Lower lobe of right lung (tissue), 2 donors: ENCODE measurements around the gene VWA8. TPM values are rescaled to one million over a fixed set of nuclear protein-coding genes. Genes with fewer than 3 reads are reported as not detected.

Source experiments
- ATAC-seq, 2 donors: fragments of 200-7000 bp; cut with Tn5 transposase; one replicate each; pipeline ENCODE4 v1.9.1; 2020 to 2022; ENCODE audit warnings: mild to moderate bottlenecking in 2 of 2, moderate library complexity in 2 of 2
- DNase-seq: peaks from one replicate; pipeline ENCODE4 v3.0.0-alpha.2; 2020
- H3K27ac ChIP-seq: fragments of 200-600 bp; one replicate; pipeline ENCODE4 v1.8.0; 2022
- H3K27me3 ChIP-seq: fragments of 200-600 bp; one replicate; pipeline ENCODE4 v1.8.0; 2022; ENCODE audit warnings: low read depth
- H3K36me3 ChIP-seq: fragments of 200-600 bp; one replicate; pipeline ENCODE4 v1.8.0; 2022; ENCODE audit warnings: mild to moderate bottlenecking
- H3K4me1 ChIP-seq: fragments of 200-600 bp; one replicate; pipeline ENCODE4 v1.8.0; 2022
- H3K4me3 ChIP-seq: fragments of 200-600 bp; one replicate; pipeline ENCODE4 v1.8.0; 2022; ENCODE audit warnings: mild to moderate bottlenecking
- H3K9me3 ChIP-seq: fragments of 200-600 bp; one replicate; pipeline ENCODE4 v1.8.0; 2022
- intact Hi-C: fragments of 100-400 bp; cut with DNase I; formaldehyde crosslinking; loops from one replicate; pipeline ENCODE4 v1.11.0; 2022
- total RNA-seq: library from RNA; stranded (reverse); fragmentation: NEBNext Ultra II Directional; extraction: Animal tissue kit (Norgen Biotek cat#: 25700); gene quantifications from one replicate; pipeline ENCODE4 v1.2.1, GENCODE V29; 2021
- TF ChIP-seq, protein P1 (sequence below): fragments of 200-600 bp; IDR thresholded peaks from one replicate; pipeline ENCODE4 v1.8.0; 2022; ENCODE audit warnings: antibody characterized with exemption, mild to moderate bottlenecking
- donor health status: DM: no; HTN: yes; CAD: no; lungs with severe emphysema.

The VWA8 gene
- total RNA-seq, 1 donor from 2014 or later: 18.2 TPM

DNA sequence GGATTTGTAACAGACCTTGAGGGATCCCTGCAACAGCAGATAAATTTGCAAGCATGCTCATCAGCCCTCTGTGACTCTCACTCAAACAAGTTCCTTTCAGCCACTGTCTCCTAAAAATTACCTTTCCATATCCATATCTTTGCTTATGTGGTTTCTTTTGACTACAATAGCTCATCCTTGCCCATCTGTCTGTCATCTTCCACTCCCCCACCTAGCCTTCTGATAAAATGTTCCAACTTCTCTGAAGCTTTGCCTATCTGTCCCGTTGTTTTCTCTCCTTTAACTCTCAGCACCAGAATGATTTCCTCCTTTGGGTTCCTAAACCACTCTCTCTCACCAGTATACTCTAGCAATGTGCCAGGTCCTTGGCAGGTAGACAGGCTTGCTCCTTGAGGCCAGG is 194.5 kb downstream of the VWA8 start:
- H3K4me1 ChIP-seq: no peaks in the 10 kb centered on the region

DNA sequence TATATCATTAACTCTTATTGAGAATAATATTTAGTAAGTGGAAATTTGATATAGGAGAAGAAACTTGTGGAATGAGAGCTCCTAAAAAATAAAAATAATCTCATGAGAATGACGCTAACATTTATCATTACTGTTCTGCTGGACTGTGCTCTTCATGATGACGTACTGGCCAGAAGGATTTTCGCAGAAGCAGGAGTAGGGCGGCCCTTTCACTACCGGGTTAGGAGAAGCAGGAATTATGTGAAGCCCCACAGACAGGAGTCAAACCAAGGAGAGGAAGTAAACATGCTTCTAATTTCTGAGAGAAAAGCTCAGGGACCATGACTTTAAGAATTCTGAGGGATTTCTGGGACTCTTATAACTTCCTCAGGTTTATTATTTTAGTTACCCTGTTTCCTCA is 195.1 kb downstream of the VWA8 start:
- H3K4me1 ChIP-seq: no peaks in the 10 kb centered on the region
- H3K36me3 ChIP-seq: no peaks in the 10 kb centered on the region
- DNase-seq (no peak), ATAC-seq (no peak)
- intact Hi-C loops: no loop called here
- no peaks in the 10 kb centered on the region for H3K9me3 ChIP-seq
- H3K27ac ChIP-seq: no peak overlapping the region
- no peaks in the 10 kb centered on the region for H3K27me3 ChIP-seq
- H3K4me3 ChIP-seq: no peak overlapping the region
- TF ChIP-seq, protein P1, sequence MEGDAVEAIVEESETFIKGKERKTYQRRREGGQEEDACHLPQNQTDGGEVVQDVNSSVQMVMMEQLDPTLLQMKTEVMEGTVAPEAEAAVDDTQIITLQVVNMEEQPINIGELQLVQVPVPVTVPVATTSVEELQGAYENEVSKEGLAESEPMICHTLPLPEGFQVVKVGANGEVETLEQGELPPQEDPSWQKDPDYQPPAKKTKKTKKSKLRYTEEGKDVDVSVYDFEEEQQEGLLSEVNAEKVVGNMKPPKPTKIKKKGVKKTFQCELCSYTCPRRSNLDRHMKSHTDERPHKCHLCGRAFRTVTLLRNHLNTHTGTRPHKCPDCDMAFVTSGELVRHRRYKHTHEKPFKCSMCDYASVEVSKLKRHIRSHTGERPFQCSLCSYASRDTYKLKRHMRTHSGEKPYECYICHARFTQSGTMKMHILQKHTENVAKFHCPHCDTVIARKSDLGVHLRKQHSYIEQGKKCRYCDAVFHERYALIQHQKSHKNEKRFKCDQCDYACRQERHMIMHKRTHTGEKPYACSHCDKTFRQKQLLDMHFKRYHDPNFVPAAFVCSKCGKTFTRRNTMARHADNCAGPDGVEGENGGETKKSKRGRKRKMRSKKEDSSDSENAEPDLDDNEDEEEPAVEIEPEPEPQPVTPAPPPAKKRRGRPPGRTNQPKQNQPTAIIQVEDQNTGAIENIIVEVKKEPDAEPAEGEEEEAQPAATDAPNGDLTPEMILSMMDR: no peak

More for the DNA sequence above, 194.5 kb downstream of the VWA8 start:
- intact Hi-C loops: no loop called here
- Histone ChIP-seq H3K9me3 (no peaks in the 10 kb centered on the region), H3K27ac (no peak overlapping the region), H3K4me3 (no peak overlapping the region), H3K27me3 (no peaks in the 10 kb centered on the region), H3K36me3 (no peaks in the 10 kb centered on the region)
- DNase-seq (no peak), ATAC-seq (no peak)
- TF ChIP-seq, protein P1: no peak

DNA sequence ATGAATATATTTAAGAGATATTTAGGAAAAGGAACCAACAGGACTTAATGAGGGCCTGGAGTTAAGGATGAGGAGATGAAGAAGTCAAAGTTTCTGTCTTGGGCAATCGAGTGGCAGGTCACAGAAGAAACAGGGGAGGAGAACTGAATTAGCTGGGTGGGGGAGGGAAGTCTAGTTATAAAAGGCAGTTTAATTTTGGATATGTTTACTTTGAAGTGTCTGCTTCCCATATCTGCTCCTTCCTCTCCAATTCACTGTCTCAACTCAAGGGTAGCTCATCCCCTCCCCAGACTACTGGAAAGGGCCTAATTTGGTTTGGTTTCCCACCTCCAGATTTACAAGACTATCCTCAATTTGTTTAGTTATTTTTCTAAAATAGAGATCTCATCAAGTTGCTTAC is 195.9 kb downstream of the VWA8 start:
- Histone ChIP-seq H3K27me3 (no peaks in the 10 kb centered on the region), H3K27ac (no peak overlapping the region), H3K36me3 (no peaks in the 10 kb centered on the region), H3K4me3 (no peak overlapping the region), H3K9me3 (no peaks in the 10 kb centered on the region), H3K4me1 (no peaks in the 10 kb centered on the region)
- TF ChIP-seq, protein P1: no peak
- intact Hi-C loops: no loop called here
- no peak for DNase-seq
- ATAC-seq: no peak

DNA sequence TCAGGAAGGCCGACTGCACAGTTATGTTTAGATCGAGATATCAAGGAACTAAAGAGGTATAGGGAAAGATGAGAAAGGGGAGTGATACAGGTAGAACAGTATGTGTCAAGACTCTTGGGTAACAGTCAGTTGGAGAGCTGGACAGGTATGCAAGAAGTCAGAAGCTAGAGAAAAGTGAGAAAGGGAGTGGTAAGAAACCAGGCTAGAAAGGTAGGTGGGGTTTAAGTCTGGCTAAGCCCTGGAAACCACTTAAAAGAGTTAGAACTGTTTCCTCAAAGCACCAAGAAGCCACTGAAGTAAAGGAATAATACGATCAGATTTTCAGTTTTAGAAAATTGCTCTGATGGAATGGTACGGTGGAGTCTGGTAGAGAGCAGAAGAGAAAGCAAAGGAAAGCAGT is 196.4 kb downstream of the VWA8 start:
- no peaks in the 10 kb centered on the region for H3K36me3 ChIP-seq
- no peak overlapping the region for H3K4me3 ChIP-seq
- no peaks in the 10 kb centered on the region for H3K4me1 ChIP-seq
- no peak overlapping the region for H3K27ac ChIP-seq
- no peaks in the 10 kb centered on the region for H3K27me3 ChIP-seq
- no peaks in the 10 kb centered on the region for H3K9me3 ChIP-seq
- TF ChIP-seq, protein P1: no peak
- ATAC-seq: no peak
- DNase-seq: no peak
- intact Hi-C loops: no loop called here

DNA sequence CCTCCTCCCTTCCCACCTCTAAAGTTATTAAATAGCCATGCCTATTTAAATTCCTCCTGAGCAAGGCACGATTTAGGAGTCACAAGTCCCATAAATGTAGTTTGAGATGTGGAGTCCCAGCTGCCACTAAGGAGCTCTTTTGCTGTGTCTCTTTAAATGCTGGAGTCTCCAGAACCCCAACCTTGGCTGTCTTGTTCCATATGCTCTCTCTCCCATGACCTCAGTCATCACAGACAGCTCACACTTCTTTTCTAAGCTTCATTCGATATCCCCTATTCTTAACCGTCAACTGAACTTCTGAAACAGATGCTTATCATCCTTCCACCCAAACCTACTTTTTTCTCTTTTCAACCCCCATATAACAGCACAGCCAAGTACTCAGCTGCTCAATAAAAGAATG is 197.1 kb downstream of the VWA8 start:
- Histone ChIP-seq H3K9me3 (no peaks in the 10 kb centered on the region), H3K27ac (no peak overlapping the region), H3K36me3 (no peaks in the 10 kb centered on the region), H3K4me3 (no peak overlapping the region), H3K4me1 (no peaks in the 10 kb centered on the region), H3K27me3 (no peaks in the 10 kb centered on the region)
- ATAC-seq (no peak), DNase-seq (no peak)
- intact Hi-C loops: no loop called here
- TF ChIP-seq, protein P1: no peak

DNA sequence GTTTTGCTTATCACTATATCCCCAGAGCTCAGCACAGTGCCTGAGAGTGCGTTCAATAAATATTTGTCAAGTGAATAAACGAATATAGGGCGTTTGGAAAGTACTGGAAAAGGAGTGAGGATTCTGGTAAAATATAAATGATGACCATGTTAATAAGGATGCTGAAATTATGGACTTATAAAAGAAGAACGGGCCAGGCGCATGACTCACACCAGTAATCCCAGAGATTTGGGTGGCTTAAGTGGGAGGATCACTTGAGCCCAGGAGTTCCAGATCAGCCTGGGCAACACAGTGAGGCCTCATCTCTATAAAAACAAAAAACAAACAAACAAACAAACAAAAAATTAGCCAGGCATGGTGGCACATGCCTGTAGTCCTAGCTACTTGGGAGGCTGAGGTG is 198.1 kb downstream of the VWA8 start:
- ATAC-seq: no peak
- intact Hi-C loops: no loop called here
- no peaks in the 10 kb centered on the region for H3K9me3 ChIP-seq

More for the DNA sequence above, 198.1 kb downstream of the VWA8 start:
- no peak for DNase-seq
- TF ChIP-seq, protein P1: no peak
- no peaks in the 10 kb centered on the region for H3K27me3 ChIP-seq
- no peak overlapping the region for H3K4me3 ChIP-seq
- H3K27ac ChIP-seq: no peak overlapping the region
- H3K36me3 ChIP-seq: no peaks in the 10 kb centered on the region
- no peaks in the 10 kb centered on the region for H3K4me1 ChIP-seq
